HUES6 (cell line): ENCODE data around the gene SNAI3.

Experiments
- H3K27ac ChIP-seq: 2 replicates; pipeline ENCODE4 v1.7.0; 2013; ENCODE audit warnings: low read depth, mild to moderate bottlenecking, low read length, inconsistent platforms
- H3K27me3 ChIP-seq: 2 replicates; pipeline ENCODE4 v1.6.1; 2013; ENCODE audit warnings: low read length; ENCODE audit not compliant: control insufficient read depth, insufficient read depth
- H3K36me3 ChIP-seq: 2 replicates; pipeline ENCODE4 v1.6.1; 2013; ENCODE audit warnings: low read length; ENCODE audit not compliant: control insufficient read depth, insufficient read depth
- H3K4me1 ChIP-seq: 2 replicates; pipeline ENCODE4 v1.6.1; 2013; ENCODE audit warnings: low read length; ENCODE audit not compliant: control insufficient read depth, insufficient read depth
- H3K4me3 ChIP-seq: 2 replicates; pipeline ENCODE4 v1.5.1; 2013; ENCODE audit warnings: low read depth, low read length
- H3K9ac ChIP-seq: one replicate; pipeline ENCODE4 v1.6.1; 2013; ENCODE audit warnings: mild to moderate bottlenecking, low read length
- H3K9me3 ChIP-seq: 2 replicates; pipeline ENCODE4 v1.6.1; 2013; ENCODE audit warnings: low read depth, low read length; ENCODE audit not compliant: control insufficient read depth, insufficient read depth

SNAI3 gene

GRCh38 chr16:88721815-88722755, 35.8 kb upstream of the SNAI3 start:
- Histone ChIP-seq H3K4me1 (no peaks in the 10 kb centered on the region), H3K4me3 (no peak overlapping the region), H3K36me3 (peaks cover 60% of the 10 kb centered on the region), H3K27me3 (no peaks in the 10 kb centered on the region), H3K9me3 (no peaks in the 10 kb centered on the region), H3K27ac (no peak overlapping the region), H3K9ac (no peak overlapping the region)

GRCh38 chr16:88721236-88721635, 34.9 kb upstream of the SNAI3 start:
- Histone ChIP-seq H3K9ac (no peak overlapping the region), H3K4me1 (no peaks in the 10 kb centered on the region), H3K27me3 (no peaks in the 10 kb centered on the region), H3K27ac (no peak overlapping the region), H3K4me3 (no peak overlapping the region), H3K9me3 (no peaks in the 10 kb centered on the region), H3K36me3 (peaks cover 68% of the 10 kb centered on the region)

GRCh38 chr16:88720396-88720970, 34.2 kb upstream of the SNAI3 start:
- no peak overlapping the region for H3K27ac ChIP-seq

GRCh38 chr16:88719933-88720296, 33.6 kb upstream of the SNAI3 start:
- Histone ChIP-seq H3K4me3 (no peak overlapping the region), H3K4me1 (no peaks in the 10 kb centered on the region), H3K27me3 (no peaks in the 10 kb centered on the region), H3K9ac (no peak overlapping the region), H3K27ac (no peak overlapping the region), H3K9me3 (no peaks in the 10 kb centered on the region), H3K36me3 (peaks cover 74% of the 10 kb centered on the region)

More at GRCh38 chr16:88720396-88720970, 34.2 kb upstream of the SNAI3 start:
- Histone ChIP-seq H3K36me3 (peaks cover 74% of the 10 kb centered on the region), H3K4me3 (no peak overlapping the region), H3K4me1 (no peaks in the 10 kb centered on the region), H3K27me3 (no peaks in the 10 kb centered on the region), H3K9me3 (no peaks in the 10 kb centered on the region), H3K9ac (no peak overlapping the region)

GRCh38 chr16:88719267-88719932, 33.1 kb upstream of the SNAI3 start:
- H3K9ac ChIP-seq, result no peak overlapping the region

GRCh38 chr16:88718178-88718577, 31.9 kb upstream of the SNAI3 start:
- Histone ChIP-seq H3K9me3 (no peaks in the 10 kb centered on the region), H3K4me3 (no peak overlapping the region), H3K4me1 (no peaks in the 10 kb centered on the region), H3K36me3 (peaks cover 87% of the 10 kb centered on the region), H3K27ac (no peak overlapping the region), H3K9ac (no peak overlapping the region), H3K27me3 (no peaks in the 10 kb centered on the region)

More at GRCh38 chr16:88719267-88719932, 33.1 kb upstream of the SNAI3 start:
- Histone ChIP-seq H3K4me3 (no peak overlapping the region), H3K9me3 (no peaks in the 10 kb centered on the region), H3K4me1 (no peaks in the 10 kb centered on the region), H3K27ac (no peak overlapping the region), H3K36me3 (peaks cover 76% of the 10 kb centered on the region), H3K27me3 (no peaks in the 10 kb centered on the region)

- H3K36me3 ChIP-seq, result peaks cover 76% of the 10 kb centered on the region
- no peaks in the 10 kb centered on the region for H3K9me3 ChIP-seq
- H3K4me1 ChIP-seq, result no peaks in the 10 kb centered on the region
- H3K27me3 ChIP-seq, result no peaks in the 10 kb centered on the region
- no peak overlapping the region for H3K27ac ChIP-seq
- no peak overlapping the region for H3K9ac ChIP-seq
- no peak overlapping the region for H3K4me3 ChIP-seq
These were observed 30.3 kb upstream of the SNAI3 start for GRCh38 chr16:88716601-88717001.

- no peaks in the 10 kb centered on the region for H3K27me3 ChIP-seq
- peaks cover 73% of the 10 kb centered on the region for H3K36me3 ChIP-seq
These were observed 29.9 kb upstream of the SNAI3 start for GRCh38 chr16:88716201-88716600.

GRCh38 chr16:88715312-88716190, 29.2 kb upstream of the SNAI3 start:
- Histone ChIP-seq H3K4me3 (no peak overlapping the region), H3K4me1 (no peaks in the 10 kb centered on the region), H3K9me3 (no peaks in the 10 kb centered on the region), H3K36me3 (peaks cover 68% of the 10 kb centered on the region), H3K9ac (no peak overlapping the region), H3K27ac (no peak overlapping the region), H3K27me3 (no peaks in the 10 kb centered on the region)

More at GRCh38 chr16:88716201-88716600, 29.9 kb upstream of the SNAI3 start:
- Histone ChIP-seq H3K4me3 (no peak overlapping the region), H3K27ac (no peak overlapping the region), H3K4me1 (no peaks in the 10 kb centered on the region), H3K9me3 (no peaks in the 10 kb centered on the region), H3K9ac (no peak overlapping the region)

- no peaks in the 10 kb centered on the region for H3K4me1 ChIP-seq
- H3K4me3 ChIP-seq, result no peak overlapping the region
- no peak overlapping the region for H3K9ac ChIP-seq
- H3K36me3 ChIP-seq, result peaks cover 61% of the 10 kb centered on the region
- no peaks in the 10 kb centered on the region for H3K9me3 ChIP-seq
- H3K27ac ChIP-seq, result no peak overlapping the region
- H3K27me3 ChIP-seq, result no peaks in the 10 kb centered on the region
These were observed 28.4 kb upstream of the SNAI3 start for GRCh38 chr16:88714420-88715302.
